Esophagus muscularis mucosa (tissue), 4 donors: Measurements from ENCODE around the gene RET. TPM values are rescaled to one million over a fixed set of nuclear protein-coding genes. Genes with fewer than 3 reads are reported as not detected.

Source experiments
- DNase-seq: peaks from one replicate; pipeline ENCODE4 v3.0.0-alpha.2; 2017; ENCODE audit errors: extremely low spot score
- H3K27ac ChIP-seq, 4 donors: fragments of 200-600 bp; sonication (generic); replicated peaks in 1 of 4; 1 replicate in 3 of 4; 2 replicates in 1 of 4; pipeline ENCODE4 v1.5.1; 2016 to 2019; ENCODE audit warnings: mild to moderate bottlenecking in 1 of 4
- H3K27me3 ChIP-seq, 4 donors: fragments of 200-600 bp; sonication (generic); one replicate each; pipeline versions ENCODE4 v1.5.1 to v1.6.0; 2016 to 2019
- H3K36me3 ChIP-seq, 4 donors: fragments of 200-600 bp; sonication (generic); one replicate each; pipeline ENCODE4 v1.5.1; 2016 to 2019
- H3K4me1 ChIP-seq, 4 donors: fragments of 200-600 bp; sonication (generic); one replicate each; pipeline ENCODE4 v1.5.1; 2016 to 2019
- H3K4me3 ChIP-seq, 4 donors: fragments of 200-600 bp; sonication (generic); 1 replicate in 2 of 4; 2 replicates in 2 of 4; pipeline ENCODE4 v1.5.1; 2016 to 2019; ENCODE audit warnings: mild to moderate bottlenecking in 4 of 4, moderate library complexity in 1 of 4
- H3K9me3 ChIP-seq, 4 donors: fragments of 200-600 bp; sonication (generic); 1 replicate in 3 of 4; 2 replicates in 1 of 4; pipeline ENCODE4 v1.5.1; 2016 to 2019
- CTCF ChIP-seq, 3 experiments: fragments of 200-600 bp in 2 of 3; fragments of 450-650 bp in 1 of 3; sonication (generic) in 2 of 3; IDR thresholded peaks; one replicate each; pipeline ENCODE4 v1.5.1; 2017 to 2019; ENCODE audit warnings: antibody characterized with exemption in 3 of 3, mild to moderate bottlenecking in 2 of 3, moderate library complexity in 1 of 3
- EP300 ChIP-seq: sonication (generic); formaldehyde crosslinking; IDR thresholded peaks from one replicate; pipeline ENCODE4 v1.6.1; 2017; ENCODE audit warnings: antibody characterized with exemption
- POLR2A ChIP-seq: fragments of 450-650 bp; IDR thresholded peaks from one replicate; pipeline ENCODE4 v1.6.1; 2017; ENCODE audit warnings: antibody characterized with exemption, moderate library complexity, mild to moderate bottlenecking, low read depth
- POLR2AphosphoS5 ChIP-seq, 2 donors: sonication (generic); formaldehyde crosslinking; IDR thresholded peaks; one replicate each; pipeline ENCODE4 v1.6.1; 2017; ENCODE audit warnings: antibody characterized with exemption in 2 of 2
- WGBS: methylation state at CpG from one replicate; pipeline ENCODE4 v1.1.5; 2018; 5-methylcytosine and 5-hydroxymethylcytosine counted together
- intact Hi-C: fragments of 100-400 bp; cut with DNase I; formaldehyde crosslinking; loops from one replicate; pipeline ENCODE4 v1.15.1; 2023
- total RNA-seq, 4 donors: library from RNA; depleted of rRNA; stranded (reverse); fragments of >200 nt; gene quantifications; one replicate each; pipeline versions ENCODE4 v1.1.0 to v1.2.1, GENCODE V29; 2016

Gene RET
- total RNA-seq, 4 donors from 2014 or later, result 1.7 to 4.0 (median 3.0) TPM

GRCh38 chr10:43118631-43119415 lies 42.0 kb downstream of the RET start:
- TF ChIP-seq CTCF (IDR thresholded peaks at IDR 0.05) (no peak), POLR2AphosphoS5 (IDR thresholded peaks at IDR 0.05) (no peak), POLR2A (no peak), EP300 (no peak)
- H3K36me3 ChIP-seq, result no peaks in the 10 kb centered on the region
- intact Hi-C loops, result no loop called here
- H3K4me1 ChIP-seq, result peaks cover 0 to 13% (median 0%) of the 10 kb centered on the region in 4 donors
- H3K27ac ChIP-seq, result no peak overlapping the region
- no peak overlapping the region for H3K4me3 ChIP-seq
- WGBS, result 92% methylated on average over 19 of the region's 19 CpGs
- no peak for DNase-seq
- H3K9me3 ChIP-seq, result no peaks in the 10 kb centered on the region
- H3K27me3 ChIP-seq, result no peaks in the 10 kb centered on the region

GRCh38 chr10:43119416-43120115 lies 42.7 kb downstream of the RET start:
- TF ChIP-seq POLR2A (no peak), CTCF (IDR thresholded peaks at IDR 0.05) (no peak), EP300 (no peak), POLR2AphosphoS5 (IDR thresholded peaks at IDR 0.05) (no peak)
- Histone ChIP-seq H3K9me3 (no peaks in the 10 kb centered on the region), H3K4me1 (peaks cover 0 to 13% (median 0%) of the 10 kb centered on the region in 4 donors), H3K4me3 (no peak overlapping the region), H3K27ac (no peak overlapping the region), H3K36me3 (no peaks in the 10 kb centered on the region), H3K27me3 (no peaks in the 10 kb centered on the region)
- 93% methylated on average over 13 of the region's 31 CpGs for WGBS
- DNase-seq, result no peak
- intact Hi-C loops, result no loop called here

GRCh38 chr10:43120116-43120928 lies 43.5 kb downstream of the RET start:
- H3K9me3 ChIP-seq, result no peaks in the 10 kb centered on the region
- no peak overlapping the region for H3K4me3 ChIP-seq
- no peak for DNase-seq
- intact Hi-C loops, result no loop called here
- TF ChIP-seq CTCF (IDR thresholded peaks at IDR 0.05), result no peak
- no peak for TF ChIP-seq EP300
- no peak for TF ChIP-seq POLR2AphosphoS5 (IDR thresholded peaks at IDR 0.05)
- TF ChIP-seq POLR2A, result no peak
- 80% methylated on average over 19 of the region's 19 CpGs for WGBS
- no peaks in the 10 kb centered on the region for H3K36me3 ChIP-seq
- H3K4me1 ChIP-seq, result peaks cover 0 to 13% (median 0%) of the 10 kb centered on the region in 4 donors
- H3K27ac ChIP-seq, result no peak overlapping the region
- no peaks in the 10 kb centered on the region for H3K27me3 ChIP-seq

GRCh38 chr10:43120929-43121314 lies 44.1 kb downstream of the RET start:
- intact Hi-C loops, result no loop called here
- H3K4me1 ChIP-seq, result peaks cover 0 to 13% (median 0%) of the 10 kb centered on the region in 4 donors
- no peak overlapping the region for H3K27ac ChIP-seq
- no peak for DNase-seq
- 42% methylated on average over 3 of the region's 3 CpGs for WGBS
- no peaks in the 10 kb centered on the region for H3K27me3 ChIP-seq
- no peaks in the 10 kb centered on the region for H3K9me3 ChIP-seq
- H3K36me3 ChIP-seq, result no peaks in the 10 kb centered on the region
- no peak overlapping the region for H3K4me3 ChIP-seq
- TF ChIP-seq POLR2A (no peak), POLR2AphosphoS5 (IDR thresholded peaks at IDR 0.05) (peak in 1 of 2 donors; percentile 18)

- no CpG with 5 or more reads among the region's 1 CpG for WGBS
- H3K9me3 ChIP-seq, result no peaks in the 10 kb centered on the region
These were observed 44.6 kb downstream of the RET start for GRCh38 chr10:43121444-43121843.

More at GRCh38 chr10:43121444-43121843, 44.6 kb downstream of the RET start:
- intact Hi-C loops, result no loop called here
- TF ChIP-seq POLR2AphosphoS5 (IDR thresholded peaks at IDR 0.05), result no peak
- TF ChIP-seq CTCF (IDR thresholded peaks at IDR 0.05), result no peak
- TF ChIP-seq EP300, result no peak
- no peak for TF ChIP-seq POLR2A
- H3K27me3 ChIP-seq, result no peaks in the 10 kb centered on the region
- H3K27ac ChIP-seq, result no peak overlapping the region
- no peak for DNase-seq
- H3K36me3 ChIP-seq, result no peaks in the 10 kb centered on the region
- peaks cover 0 to 13% (median 0%) of the 10 kb centered on the region in 4 donors for H3K4me1 ChIP-seq
- no peak overlapping the region for H3K4me3 ChIP-seq
